Raji (cell line): ENCODE measurements around the gene SIGLEC9.

Source experiments
- POLR2A ChIP-seq: IDR thresholded peaks from 2 replicates; pipeline ENCODE4 v1.6.1; 2011; ENCODE audit warnings: low read depth, low read length, control low read depth; ENCODE audit not compliant: insufficient read depth

SIGLEC9 gene

DNA sequence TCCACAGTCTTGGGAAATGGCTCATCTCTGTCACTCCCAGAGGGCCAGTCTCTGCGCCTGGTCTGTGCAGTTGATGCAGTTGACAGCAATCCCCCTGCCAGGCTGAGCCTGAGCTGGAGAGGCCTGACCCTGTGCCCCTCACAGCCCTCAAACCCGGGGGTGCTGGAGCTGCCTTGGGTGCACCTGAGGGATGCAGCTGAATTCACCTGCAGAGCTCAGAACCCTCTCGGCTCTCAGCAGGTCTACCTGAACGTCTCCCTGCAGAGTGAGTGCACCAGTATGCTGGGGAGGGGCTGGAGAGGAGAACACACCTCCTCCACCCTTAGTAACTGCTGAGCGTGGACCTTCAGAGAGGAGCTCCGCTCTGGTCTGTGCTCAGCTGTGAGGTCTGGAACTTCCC lies 2.3 kb downstream of the SIGLEC9 start:
- no peak for TF ChIP-seq POLR2A

- no peak for TF ChIP-seq POLR2A
These were observed 3.0 kb downstream of the SIGLEC9 start for GRCh38 chr19:51127755-51128154.

- TF ChIP-seq POLR2A = no peak
These were observed 3.5 kb downstream of the SIGLEC9 start for GRCh38 chr19:51128227-51128626.

GRCh38 chr19:51129716-51130115 lies 5.0 kb downstream of the SIGLEC9 start:
- TF ChIP-seq POLR2A = no peak

- TF ChIP-seq POLR2A = no peak
These were observed 7.3 kb downstream of the SIGLEC9 start for GRCh38 chr19:51131780-51132680.

DNA sequence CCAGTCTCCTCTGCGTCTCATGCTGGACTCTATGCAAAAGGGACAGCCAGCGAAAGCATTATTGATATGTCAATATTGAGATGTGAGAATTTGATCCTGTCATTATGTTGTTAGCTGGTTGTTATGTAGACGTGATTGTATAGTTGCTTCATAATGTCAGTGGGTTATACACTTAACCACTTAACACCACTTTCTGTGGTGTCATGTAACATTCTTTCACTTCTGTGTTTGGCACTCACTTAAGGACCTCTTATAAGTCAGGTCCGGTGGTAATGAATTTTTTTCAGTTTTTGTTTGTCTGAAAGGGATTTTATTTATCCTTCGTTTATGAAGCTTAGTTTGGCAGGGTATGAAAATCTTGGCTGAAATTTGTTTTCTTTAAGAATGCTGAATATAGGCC lies 10.3 kb downstream of the SIGLEC9 start:
- no peak for TF ChIP-seq POLR2A

DNA sequence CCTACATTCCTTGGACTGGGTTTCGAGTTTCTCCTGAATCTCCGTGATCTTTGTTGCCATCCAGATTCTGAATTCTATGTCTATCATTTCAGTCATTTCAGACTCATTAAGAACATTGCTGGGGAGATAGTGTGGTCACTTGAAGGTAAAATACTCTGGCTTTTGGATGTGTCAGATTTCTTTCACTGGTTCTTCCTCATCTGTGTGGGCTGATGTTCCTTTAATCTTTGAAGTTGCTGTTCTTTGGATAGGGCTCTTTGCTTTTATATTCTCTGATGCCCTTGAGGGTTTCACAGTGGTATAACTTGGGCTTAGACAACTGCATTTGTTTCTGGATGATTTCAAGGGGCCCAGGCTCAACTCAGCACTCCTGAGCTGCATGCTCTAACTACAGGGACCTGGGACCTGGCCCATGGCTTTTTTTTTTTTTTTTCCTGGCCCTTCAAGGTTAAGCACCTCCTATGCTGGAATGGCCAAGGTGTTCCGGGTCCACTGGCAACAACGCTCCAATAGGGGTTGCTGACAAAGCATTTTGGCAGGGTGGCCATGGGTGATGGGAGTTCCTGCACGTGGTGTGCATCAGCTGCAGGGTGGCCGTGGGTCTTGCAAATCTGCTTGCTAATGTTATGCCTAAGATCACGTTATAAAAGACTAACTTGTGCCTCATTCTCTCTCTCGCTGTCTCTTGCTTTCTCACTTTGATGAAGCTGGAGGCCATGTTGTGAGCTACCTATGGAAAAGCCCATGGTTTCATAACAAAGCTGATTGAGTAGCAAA lies 11.5 kb downstream of the SIGLEC9 start:
- no peak for TF ChIP-seq POLR2A

- no peak for TF ChIP-seq POLR2A
These were observed 12.3 kb downstream of the SIGLEC9 start for GRCh38 chr19:51136851-51137551.

DNA sequence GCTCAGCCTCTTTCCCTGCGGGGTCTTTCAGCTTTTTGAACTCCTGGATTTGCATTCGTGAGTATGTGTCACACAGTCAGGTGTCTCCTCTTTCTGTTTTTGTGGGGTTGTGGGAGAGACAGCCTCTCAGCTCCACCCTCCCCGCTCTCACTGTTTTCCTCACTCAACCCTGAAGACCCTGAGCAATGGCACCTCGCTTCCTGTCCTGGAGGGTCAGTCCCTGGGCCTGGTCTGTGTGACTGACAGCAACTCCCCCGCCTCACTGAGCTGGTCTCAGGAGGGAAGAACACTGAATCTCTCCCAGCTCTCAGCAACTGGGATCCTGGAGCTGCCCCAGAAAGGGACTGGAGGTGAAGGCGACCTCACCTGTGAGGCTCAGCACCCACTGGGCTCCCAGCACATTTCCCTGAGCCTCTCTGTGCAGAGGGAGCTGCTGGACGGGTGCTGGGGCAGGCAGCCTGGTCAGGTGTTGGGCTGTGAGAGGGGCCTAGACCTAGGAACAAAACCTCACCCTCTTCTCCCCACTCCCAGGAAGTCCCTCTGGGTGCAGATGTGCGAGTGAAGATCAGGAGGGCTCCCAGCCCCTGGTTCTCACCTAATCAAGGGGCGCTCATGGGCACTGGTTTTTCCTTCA lies 13.2 kb downstream of the SIGLEC9 start:
- no peak for TF ChIP-seq POLR2A

DNA sequence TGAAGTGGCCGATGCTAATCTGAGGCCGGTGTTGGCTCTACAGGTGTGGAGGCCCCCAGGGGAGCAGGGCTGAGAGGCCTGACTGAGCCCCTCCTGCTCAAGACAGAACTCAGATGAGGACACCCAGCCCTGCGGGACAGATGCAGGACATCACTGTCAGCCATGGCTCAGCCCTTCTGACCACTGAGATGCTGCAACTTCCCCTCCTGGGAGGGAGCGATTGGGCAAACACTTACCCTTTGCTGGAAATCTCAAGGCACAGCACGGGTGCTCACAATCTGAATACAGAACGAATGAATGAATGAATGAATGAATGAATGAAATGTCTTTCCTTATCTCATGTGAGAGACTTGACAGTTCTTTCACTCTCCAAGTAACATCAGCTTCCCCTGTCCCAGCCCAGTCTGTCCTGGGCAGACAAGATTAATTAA lies 13.9 kb downstream of the SIGLEC9 start:
- TF ChIP-seq POLR2A = no peak

GRCh38 chr19:51139299-51140014 lies 14.8 kb downstream of the SIGLEC9 start:
- no peak for TF ChIP-seq POLR2A

- TF ChIP-seq POLR2A = no peak
These were observed 15.7 kb downstream of the SIGLEC9 start for GRCh38 chr19:51140441-51140840.

DNA sequence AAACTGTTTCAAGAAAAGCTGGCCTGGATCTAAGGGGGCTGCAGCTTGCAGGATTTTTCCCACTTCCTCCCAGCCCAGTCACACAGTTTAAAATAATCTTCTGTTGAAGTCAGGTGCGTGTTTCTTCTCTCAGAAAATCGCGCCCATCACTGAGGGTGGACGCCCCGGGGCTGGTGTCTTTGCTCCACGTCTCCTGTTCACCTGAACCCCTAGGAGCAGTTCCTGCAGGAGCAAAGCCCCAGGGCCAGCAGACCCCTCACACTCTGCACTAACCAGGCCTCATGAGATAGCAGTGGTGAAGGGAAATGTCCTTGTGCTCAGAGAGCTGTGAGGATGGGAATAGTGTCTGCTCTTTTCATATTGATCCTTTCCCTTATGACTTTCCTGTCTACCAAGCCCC lies 16.5 kb downstream of the SIGLEC9 start:
- no peak for TF ChIP-seq POLR2A

GRCh38 chr19:51142119-51142518 lies 17.4 kb downstream of the SIGLEC9 start, which contains the start of gene SIGLEC7:
Gene SIGLEC7 (plus strand): TSS chr19:51142301. CDS start chr19:51142370, 69 bp downstream.
- TF ChIP-seq POLR2A = no peak
